EL (cell line): ENCODE results near the gene INKA2.

Source experiments
- DNase-seq: peaks from one replicate; pipeline ENCODE4 v3.0.0-alpha.2; 2016

The INKA2 gene

DNA sequence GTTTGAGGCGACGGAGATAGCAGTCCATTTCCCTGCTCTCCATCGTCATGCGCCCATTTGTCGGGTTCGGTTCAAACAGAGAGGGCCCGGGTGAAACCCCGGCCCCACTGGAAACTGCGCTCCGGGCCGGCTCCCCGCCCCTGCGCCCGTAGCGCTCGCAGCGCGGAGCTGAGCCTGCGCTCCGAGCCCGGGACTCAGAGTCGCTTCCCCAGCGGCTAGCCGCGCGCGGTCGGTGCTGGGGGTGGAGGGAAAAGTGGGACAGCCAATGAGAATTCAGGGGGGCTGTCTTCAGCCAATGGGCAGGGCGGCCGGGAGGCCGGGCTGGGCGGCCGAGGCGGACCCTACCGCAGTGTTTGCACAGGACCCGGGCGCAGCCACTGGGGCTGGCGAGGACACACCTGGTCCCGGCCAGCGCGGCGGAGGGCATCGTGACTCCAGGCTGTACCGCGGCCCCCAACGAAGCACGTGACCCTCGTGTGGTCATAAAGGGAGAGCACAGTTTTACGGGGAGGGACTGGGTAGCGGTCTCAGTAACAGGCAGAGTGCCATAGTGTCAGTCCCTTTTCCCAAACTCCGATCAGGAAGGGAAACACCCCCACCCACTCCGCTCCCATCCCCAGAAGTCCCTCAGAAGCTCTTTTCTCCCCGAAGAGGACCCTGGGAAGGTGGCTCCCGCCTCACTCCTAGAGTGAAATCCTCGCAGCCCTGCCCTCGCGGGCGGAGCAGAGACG lies at the start of gene INKA2:
Gene INKA2, minus strand, starts transcription at position 202 of the 731 bp plus-strand sequence. Its CDS starts 153 bp downstream, at position 49.
- peak; percentile 93 for DNase-seq

GRCh38 chr1:111786669-111787207 lies 47.5 kb upstream of the INKA2 start:
- no peak for DNase-seq

DNA sequence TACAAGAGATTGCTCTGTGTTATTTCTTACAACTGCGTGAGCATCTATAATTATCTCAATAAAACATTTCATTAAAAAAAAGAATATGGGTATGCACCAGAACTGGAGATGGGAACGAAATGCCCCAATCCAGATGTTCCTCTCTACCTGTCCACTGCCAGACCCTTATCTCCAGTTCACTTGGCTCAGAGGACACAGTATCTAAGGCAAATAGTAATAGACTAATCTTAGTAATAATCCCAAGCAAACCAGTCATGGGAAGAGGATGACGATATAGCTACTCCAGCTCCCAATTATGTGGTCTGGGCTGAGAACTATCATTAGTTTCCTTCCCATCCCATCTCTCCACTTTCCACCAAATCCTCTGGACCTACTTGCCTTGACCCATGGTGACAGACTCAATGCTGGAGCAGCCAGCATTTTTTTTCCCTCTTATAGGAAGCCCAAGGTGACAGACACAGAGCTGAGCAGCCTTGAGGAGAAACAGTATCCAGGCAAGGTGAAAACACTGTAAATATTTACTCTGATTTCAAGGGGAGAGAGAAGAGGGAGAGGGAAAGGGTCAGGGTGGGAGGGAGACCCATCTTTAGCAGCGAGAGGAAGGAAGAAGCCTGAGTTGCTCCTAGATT lies 45.2 kb upstream of the INKA2 start:
- DNase-seq, result no peak

DNA sequence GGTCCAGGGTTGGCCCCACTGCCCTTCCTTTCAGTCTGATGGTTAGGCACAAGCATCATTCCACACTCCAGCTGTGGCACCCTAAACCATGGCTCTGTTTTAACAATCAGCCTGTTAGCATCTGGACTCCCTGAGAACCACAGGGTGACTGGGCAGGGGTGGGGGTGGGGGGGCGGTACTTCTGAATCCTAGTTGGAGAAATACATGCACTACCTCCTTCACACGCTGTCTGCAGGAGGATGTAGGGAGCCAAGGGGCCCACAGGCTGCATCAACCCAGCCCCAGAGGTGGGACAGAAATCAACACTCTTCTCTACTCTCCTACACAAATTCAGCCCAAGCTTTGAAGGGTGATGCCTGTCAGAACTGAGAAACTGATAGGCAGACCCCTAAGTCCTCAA lies 40.4 kb upstream of the INKA2 start:
- no peak for DNase-seq

GRCh38 chr1:111778541-111779051 lies 39.4 kb upstream of the INKA2 start:
- DNase-seq, result peak; percentile 67

- DNase-seq, result no peak
Measured at GRCh38 chr1:111778066-111778465, 38.9 kb upstream of the INKA2 start.

GRCh38 chr1:111777301-111777700 lies 38.1 kb upstream of the INKA2 start:
- no peak for DNase-seq

DNA sequence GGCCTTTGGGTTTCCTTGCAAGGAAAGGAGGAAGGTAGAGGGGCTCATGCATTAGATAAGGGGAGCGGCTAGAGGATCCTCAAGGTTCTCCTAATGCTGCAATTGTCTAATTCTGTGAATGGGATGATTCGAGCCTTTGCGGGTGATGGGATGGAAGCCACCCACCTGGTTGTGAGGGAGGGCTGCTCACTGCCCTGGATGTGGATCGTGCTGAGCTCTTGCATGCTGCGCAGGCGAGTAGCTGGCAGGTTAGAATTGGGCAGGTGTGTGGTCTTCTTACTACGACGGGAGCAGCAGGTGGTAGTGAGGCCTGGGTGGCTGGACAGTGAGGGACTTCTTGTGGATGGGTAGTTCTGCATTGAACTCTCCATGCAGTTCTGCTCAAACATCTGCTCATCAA lies 37.7 kb upstream of the INKA2 start:
- no peak for DNase-seq

DNA sequence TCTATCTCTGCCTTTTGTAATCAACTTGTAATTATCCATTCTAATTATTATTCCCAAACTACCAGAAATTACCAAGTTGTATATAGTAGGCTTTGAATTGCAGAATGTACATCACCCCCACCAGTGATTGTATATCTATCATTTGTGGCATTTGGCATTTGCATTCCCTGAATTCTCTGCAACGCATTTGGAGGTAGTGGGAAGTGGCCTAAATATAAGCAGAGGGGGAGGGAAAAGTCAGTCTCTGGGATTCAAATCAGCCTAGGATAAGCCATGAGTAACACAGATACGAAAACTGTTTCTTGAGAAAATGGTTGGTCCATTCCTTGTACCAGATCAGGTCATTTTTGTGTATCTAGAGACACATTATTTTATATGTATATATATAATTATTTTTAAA lies 37.2 kb upstream of the INKA2 start:
- peak; percentile 37 for DNase-seq

- no peak for DNase-seq
Measured at GRCh38 chr1:111775966-111776365, 36.8 kb upstream of the INKA2 start.

DNA sequence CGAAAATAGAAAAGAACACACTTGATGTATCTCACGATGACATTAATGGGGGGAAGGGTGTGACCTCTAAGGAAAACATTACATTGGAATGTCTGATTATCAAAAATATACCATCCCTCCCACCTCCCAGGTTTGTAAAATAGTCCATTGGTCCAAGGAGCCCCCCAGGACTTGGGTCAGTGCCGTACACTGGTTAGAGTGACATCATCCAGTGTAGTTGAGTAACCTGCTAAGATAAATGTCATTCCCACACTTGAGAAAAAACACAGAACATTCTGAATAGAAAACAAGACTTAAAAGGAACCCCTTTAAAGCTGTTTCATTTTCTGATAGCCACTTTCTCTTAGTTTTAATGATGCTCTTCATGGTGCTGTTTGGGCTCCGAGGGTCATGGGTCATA lies 31.7 kb upstream of the INKA2 start:
- DNase-seq, result no peak

DNA sequence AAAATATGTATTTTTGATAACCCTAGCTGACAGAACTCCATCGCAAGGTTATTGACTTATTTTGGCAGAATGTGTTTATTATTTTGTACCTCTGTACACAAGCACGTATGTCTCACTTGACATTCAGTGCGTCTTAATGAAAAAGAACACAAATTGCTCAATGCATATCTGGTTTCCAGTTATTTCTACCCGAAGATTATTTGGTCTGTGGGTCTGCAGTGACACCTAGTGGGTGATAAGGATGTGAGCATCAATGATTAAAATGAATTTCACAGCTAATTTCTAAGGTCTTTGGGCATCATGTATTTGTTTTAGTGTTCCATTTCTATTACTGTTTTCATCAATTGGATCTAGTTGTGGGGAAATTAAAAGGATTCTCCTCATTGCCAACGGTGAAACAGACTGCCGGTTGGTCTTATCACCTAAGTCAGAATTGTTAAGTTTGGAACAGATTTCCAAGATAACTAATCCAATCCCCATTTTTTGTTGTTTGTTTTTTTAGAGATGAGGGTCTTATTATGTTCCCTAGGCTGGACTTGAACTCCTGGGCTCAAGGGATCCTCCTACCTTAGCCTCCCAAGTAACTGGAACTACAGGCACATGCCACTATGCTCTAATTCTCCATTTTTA lies 30.4 kb upstream of the INKA2 start:
- DNase-seq, result peak; percentile 72

DNA sequence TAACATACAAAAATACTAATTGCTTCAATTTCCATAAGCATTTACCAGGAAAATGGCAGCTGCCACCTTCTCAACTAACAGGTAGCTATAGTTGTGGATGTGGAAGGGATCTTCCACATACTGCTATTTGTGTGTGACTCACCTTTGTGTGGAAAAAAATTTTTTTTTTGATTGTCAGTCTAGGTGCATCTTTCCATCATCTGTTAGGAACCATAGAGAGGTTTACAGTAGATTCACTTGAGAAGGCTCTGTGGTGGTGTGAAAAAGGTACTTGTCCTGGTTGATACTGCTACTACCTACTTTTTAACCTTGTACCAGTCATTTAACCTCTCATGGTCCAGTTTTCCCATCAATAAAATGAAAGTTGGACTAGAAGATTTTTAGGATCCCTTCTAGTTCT lies 29.4 kb upstream of the INKA2 start:
- DNase-seq, result no peak

- DNase-seq, result no peak
Measured at GRCh38 chr1:111768023-111768422, 28.8 kb upstream of the INKA2 start.

DNA sequence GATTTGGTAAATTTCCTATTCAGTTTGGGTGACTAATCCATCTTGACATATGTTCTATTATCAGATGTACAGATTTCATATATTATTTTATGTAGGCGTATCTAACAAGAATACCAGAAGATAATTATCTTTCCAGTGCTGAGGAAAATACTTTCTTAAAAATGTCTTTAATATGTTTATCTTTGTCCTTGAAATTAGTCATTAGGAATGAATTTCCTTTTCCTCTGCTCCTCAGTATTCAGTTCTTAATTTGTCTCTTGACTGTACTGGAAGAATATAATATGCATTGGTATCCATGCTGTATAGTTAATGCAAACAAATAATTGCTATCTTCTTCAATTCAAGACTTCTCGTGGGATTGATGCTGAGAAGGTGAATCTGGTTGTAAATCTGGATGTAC lies 23.1 kb upstream of the INKA2 start:
- no peak for DNase-seq

- DNase-seq, result no peak
Measured at GRCh38 chr1:111761717-111762116, 22.5 kb upstream of the INKA2 start.

DNA sequence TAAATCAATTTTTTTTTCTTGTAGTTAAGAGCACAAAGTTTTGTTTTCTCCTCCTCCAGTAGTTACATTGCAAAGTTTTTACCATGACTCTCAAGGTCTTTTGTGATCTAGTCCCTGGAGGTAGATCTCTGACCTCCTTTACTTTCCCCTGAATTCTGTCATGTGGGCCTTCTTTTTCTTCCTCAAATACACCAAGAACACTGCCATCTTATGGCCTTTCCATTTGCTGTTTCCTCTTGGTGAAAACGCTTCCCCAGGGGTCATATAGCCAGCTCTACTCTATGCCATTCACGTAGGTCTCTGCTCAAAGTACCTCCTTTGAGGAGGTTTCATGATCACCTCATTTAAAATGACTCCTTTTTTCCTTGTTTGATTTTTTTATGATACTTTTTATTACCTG lies 19.2 kb upstream of the INKA2 start:
- DNase-seq, result no peak

GRCh38 chr1:111756124-111756513 lies 16.9 kb upstream of the INKA2 start:
- no peak for DNase-seq

DNA sequence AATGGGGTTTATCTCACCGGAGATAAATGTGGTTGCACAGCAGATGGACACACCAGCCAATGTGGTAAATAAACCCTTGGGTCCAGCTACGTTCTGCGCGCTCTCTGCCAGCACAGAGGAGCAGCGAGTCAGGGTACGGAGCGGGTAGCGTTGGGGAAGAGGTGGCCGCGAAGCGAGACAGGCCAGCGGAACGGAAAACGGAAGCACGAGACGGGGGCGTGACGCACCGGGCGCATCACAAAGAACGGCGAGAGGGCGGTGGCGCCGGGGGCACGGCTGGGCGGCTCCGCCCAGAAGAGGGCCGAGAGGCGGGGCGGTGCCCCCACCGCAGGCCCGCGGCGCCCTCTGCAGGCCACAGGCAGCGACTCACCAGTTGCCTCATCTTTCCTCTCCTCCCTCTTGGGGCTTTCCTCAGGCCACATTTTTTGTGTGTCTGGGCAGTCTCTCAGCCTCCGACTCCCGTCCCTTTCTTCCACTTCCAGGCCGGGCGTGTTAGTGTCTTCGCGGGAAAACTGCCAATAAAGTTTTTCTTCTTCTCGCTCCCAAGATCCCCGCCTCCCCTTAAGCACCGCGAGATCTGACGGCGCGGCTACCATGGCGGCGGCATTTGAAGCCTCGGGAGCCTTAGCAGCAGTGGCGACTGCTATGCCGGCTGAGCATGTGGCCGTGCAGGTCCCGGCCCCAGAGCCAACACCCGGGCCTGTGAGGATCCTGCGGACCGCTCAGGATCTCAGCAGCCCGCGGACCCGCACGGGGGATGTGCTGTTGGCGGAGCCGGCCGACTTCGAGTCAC lies 16.3 kb upstream of the INKA2 start, which contains the start of gene DDX20:
Gene DDX20, plus strand, starts transcription at position 571 of the 793 bp plus-strand sequence. Its CDS starts 24 bp downstream, at position 595.
- peak; percentile 98 for DNase-seq

GRCh38 chr1:111754984-111755330 lies 15.8 kb upstream of the INKA2 start:
- peak; percentile 73 for DNase-seq

GRCh38 chr1:111751906-111752575 lies 12.8 kb upstream of the INKA2 start:
- DNase-seq, result no peak

DNA sequence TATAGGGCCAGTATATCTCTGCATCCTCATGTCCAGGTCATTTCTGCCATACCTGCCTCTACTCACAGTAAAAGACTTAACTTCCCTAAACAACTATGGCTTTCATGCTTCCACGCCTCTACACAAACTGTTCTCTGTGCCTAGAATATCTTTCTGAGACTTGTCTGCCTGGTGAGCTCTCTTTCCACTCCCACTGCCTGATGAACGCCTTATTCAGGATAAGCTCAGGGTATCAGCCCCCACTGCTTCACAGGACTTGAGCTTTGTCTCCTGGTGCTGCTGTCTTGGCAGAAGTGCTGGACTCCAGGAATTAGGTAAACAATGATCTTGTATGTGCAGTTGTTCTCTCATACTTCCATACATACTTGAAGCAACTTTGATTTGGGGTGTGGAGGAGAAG lies 11.7 kb upstream of the INKA2 start:
- DNase-seq, result no peak
